ENCODE measurements around the gene CHRDL1.

DNA sequence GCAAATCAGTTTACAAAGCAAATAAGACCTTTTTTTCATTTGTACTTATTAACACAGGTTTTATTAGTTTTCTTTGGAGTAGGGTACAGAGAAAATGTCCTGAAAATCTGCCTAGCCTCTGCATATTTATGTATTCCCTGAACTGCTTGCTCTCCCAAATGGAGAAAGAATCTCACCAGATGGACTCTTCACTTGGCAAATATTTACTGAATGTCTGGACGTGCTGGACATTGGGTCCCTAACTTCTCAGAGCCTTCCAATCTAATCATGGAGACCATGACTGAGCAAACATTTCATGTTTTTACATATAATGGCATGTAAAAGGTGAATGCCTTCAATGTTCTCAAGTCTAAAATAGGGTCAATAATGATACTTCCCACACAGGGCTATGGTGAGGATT, 126.0 kb downstream of the CHRDL1 start:
- TF ChIP-seq POLR2AphosphoS5 (IDR thresholded peaks at IDR 0.05), result no peak
- TF ChIP-seq, protein P1, sequence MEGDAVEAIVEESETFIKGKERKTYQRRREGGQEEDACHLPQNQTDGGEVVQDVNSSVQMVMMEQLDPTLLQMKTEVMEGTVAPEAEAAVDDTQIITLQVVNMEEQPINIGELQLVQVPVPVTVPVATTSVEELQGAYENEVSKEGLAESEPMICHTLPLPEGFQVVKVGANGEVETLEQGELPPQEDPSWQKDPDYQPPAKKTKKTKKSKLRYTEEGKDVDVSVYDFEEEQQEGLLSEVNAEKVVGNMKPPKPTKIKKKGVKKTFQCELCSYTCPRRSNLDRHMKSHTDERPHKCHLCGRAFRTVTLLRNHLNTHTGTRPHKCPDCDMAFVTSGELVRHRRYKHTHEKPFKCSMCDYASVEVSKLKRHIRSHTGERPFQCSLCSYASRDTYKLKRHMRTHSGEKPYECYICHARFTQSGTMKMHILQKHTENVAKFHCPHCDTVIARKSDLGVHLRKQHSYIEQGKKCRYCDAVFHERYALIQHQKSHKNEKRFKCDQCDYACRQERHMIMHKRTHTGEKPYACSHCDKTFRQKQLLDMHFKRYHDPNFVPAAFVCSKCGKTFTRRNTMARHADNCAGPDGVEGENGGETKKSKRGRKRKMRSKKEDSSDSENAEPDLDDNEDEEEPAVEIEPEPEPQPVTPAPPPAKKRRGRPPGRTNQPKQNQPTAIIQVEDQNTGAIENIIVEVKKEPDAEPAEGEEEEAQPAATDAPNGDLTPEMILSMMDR (IDR thresholded peaks at IDR 0.05), result no peak
- TF ChIP-seq POLR2A (IDR thresholded peaks at IDR 0.05), result no peak
